Uterus (tissue), 2 donors: ENCODE measurements around the gene TTC19.

ENCODE experiments used
- CTCF ChIP-seq, 4 experiments: fragments of 200-600 bp in 2 of 4; fragments of 450-650 bp in 2 of 4; sonication (generic) in 2 of 4; IDR thresholded peaks; one replicate each; pipeline ENCODE4 v1.5.1; 2016 to 2019; ENCODE audit warnings: antibody characterized with exemption in 4 of 4, mild to moderate bottlenecking in 2 of 4, moderate library complexity in 1 of 4
- POLR2A ChIP-seq, 2 donors: fragments of 450-650 bp; IDR thresholded peaks; one replicate each; pipeline ENCODE4 v1.6.1; 2016; ENCODE audit warnings: antibody characterized with exemption in 2 of 2, mild to moderate bottlenecking in 1 of 2, moderate library complexity in 1 of 2

- no peak for TF ChIP-seq POLR2A (IDR thresholded peaks at IDR 0.05)
- TF ChIP-seq CTCF (IDR thresholded peaks at IDR 0.05): no peak
These were observed 577 bp downstream of the TTC19 start for GRCh38 chr17:15999974-16000827.
